Esophagus muscularis mucosa (tissue), 4 donors: ENCODE results near the gene PRKCH.

Source experiments
- EP300 ChIP-seq: sonication (generic); formaldehyde crosslinking; IDR thresholded peaks from one replicate; pipeline ENCODE4 v1.6.1; 2017; ENCODE audit warnings: antibody characterized with exemption
- POLR2A ChIP-seq: fragments of 450-650 bp; IDR thresholded peaks from one replicate; pipeline ENCODE4 v1.6.1; 2017; ENCODE audit warnings: antibody characterized with exemption, moderate library complexity, mild to moderate bottlenecking, low read depth
- POLR2AphosphoS5 ChIP-seq, 2 donors: sonication (generic); formaldehyde crosslinking; IDR thresholded peaks; one replicate each; pipeline ENCODE4 v1.6.1; 2017; ENCODE audit warnings: antibody characterized with exemption in 2 of 2
- TF ChIP-seq, protein P1 (sequence below), 3 experiments: fragments of 200-600 bp in 2 of 3; fragments of 450-650 bp in 1 of 3; sonication (generic) in 2 of 3; IDR thresholded peaks; one replicate each; pipeline ENCODE4 v1.5.1; 2017 to 2019; ENCODE audit warnings: antibody characterized with exemption in 3 of 3, mild to moderate bottlenecking in 2 of 3, moderate library complexity in 1 of 3

DNA sequence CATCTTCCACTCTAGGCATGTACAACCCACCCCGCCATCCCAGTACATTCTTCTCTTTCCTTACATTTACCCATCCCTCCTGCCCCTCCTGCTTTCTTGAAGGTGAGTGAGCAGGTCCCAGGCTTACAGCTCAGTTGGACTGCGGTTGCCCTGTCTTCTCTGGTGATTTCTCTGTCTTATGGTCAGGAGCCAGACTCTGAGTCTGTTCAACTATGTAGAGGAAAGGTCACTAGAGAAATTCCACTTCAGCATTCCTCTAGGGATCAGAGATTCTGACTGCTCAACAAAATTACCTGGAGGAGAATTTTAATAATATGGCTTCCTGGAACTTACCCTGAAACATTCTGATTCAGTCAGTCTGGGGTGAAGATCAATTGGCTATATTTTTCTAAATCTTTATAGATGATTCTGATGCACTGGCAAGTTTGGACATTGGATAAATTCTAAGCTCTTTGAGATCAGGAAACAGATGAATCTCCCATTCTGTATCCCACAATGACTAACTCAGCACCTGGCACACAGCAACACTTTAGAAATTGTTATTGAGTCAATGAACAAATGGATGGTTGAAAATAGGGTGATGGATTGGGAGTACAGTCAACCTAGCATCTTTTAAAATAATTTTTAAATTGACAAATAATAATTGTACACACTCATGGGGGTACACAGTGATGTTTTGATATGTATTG, 245.3 kb downstream of the PRKCH start:
- TF ChIP-seq, protein P1, sequence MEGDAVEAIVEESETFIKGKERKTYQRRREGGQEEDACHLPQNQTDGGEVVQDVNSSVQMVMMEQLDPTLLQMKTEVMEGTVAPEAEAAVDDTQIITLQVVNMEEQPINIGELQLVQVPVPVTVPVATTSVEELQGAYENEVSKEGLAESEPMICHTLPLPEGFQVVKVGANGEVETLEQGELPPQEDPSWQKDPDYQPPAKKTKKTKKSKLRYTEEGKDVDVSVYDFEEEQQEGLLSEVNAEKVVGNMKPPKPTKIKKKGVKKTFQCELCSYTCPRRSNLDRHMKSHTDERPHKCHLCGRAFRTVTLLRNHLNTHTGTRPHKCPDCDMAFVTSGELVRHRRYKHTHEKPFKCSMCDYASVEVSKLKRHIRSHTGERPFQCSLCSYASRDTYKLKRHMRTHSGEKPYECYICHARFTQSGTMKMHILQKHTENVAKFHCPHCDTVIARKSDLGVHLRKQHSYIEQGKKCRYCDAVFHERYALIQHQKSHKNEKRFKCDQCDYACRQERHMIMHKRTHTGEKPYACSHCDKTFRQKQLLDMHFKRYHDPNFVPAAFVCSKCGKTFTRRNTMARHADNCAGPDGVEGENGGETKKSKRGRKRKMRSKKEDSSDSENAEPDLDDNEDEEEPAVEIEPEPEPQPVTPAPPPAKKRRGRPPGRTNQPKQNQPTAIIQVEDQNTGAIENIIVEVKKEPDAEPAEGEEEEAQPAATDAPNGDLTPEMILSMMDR (IDR thresholded peaks at IDR 0.05) = no peak
- TF ChIP-seq POLR2AphosphoS5 (IDR thresholded peaks at IDR 0.05) (no peak), POLR2A (no peak), EP300 (no peak)
